Stomach (tissue), 4 donors: ENCODE measurements around the gene LCORL.

Source experiments
- CTCF ChIP-seq, 7 experiments: fragments of 450-650 bp in 4 of 7; fragments of 200-600 bp in 3 of 7; sonication (generic) in 3 of 7; IDR thresholded peaks; one replicate each; pipeline ENCODE4 v1.5.1; 2016 to 2019; ENCODE audit warnings: antibody characterized with exemption in 7 of 7, control low read depth in 2 of 7, mild to moderate bottlenecking in 1 of 7
- POLR2AphosphoS5 ChIP-seq, 3 donors: sonication (generic); formaldehyde crosslinking; IDR thresholded peaks; one replicate each; pipeline ENCODE4 v1.6.1; 2016; ENCODE audit warnings: antibody characterized with exemption in 3 of 3

- TF ChIP-seq CTCF (IDR thresholded peaks at IDR 0.05) (no peak), POLR2AphosphoS5 (IDR thresholded peaks at IDR 0.05) (no peak)
Measured at GRCh38 chr4:17966312-17966711, 55.2 kb downstream of the LCORL start.
